Neural cell (in vitro differentiated cells): ENCODE results near the gene NXPE1. TPM values are rescaled to one million over a fixed set of nuclear protein-coding genes. Genes with fewer than 3 reads are reported as not detected.
"Not testable (repeated sequence)": the region's sequence is repeated elsewhere in the genome, so short reads cannot be mapped to it uniquely, and the experiment has no call there.

Experiments used
- H2AFZ ChIP-seq: fragments of 200-600, 300-800 bp; sonication (generic), shearing (Covaris generic); 2 replicates; pipeline ENCODE4 v1.6.0; 2014; ENCODE audit warnings: low read depth, mild to moderate bottlenecking, antibody characterized with exemption, low read length, moderate library complexity
- H3F3A ChIP-seq: fragments of 200-600 bp; shearing (Covaris generic); 2 replicates; pipeline ENCODE4 v1.6.1; 2016; ENCODE audit warnings: mild to moderate bottlenecking, moderate library complexity, mixed read lengths, antibody characterized with exemption, low read length; ENCODE audit not compliant: insufficient read depth, poor library complexity, severe bottlenecking
- H3K27ac ChIP-seq: fragments of 200-600, 300-800 bp; sonication (generic), shearing (Covaris generic); 2 replicates; pipeline ENCODE4 v1.5.1; 2014; ENCODE audit warnings: mild to moderate bottlenecking, low read length, moderate library complexity
- H3K27me3 ChIP-seq: fragments of 300-800, 200-600 bp; sonication (generic), shearing (Covaris generic); 2 replicates; pipeline ENCODE4 v1.6.0; 2014; ENCODE audit warnings: mild to moderate bottlenecking, low read depth, low read length, moderate library complexity; ENCODE audit not compliant: insufficient read depth
- H3K36me3 ChIP-seq: fragments of 300-800, 200-600 bp; sonication (generic), shearing (Covaris generic); 2 replicates; pipeline ENCODE4 v1.5.1; 2014; ENCODE audit warnings: mild to moderate bottlenecking, antibody characterized with exemption, low read length, moderate library complexity; ENCODE audit not compliant: insufficient read depth
- H3K4me2 ChIP-seq: fragments of 300-800, 200-600 bp; sonication (generic), shearing (Covaris generic); 2 replicates; pipeline ENCODE4 v1.6.0; 2014; ENCODE audit warnings: mild to moderate bottlenecking, low read length
- H3K4me3 ChIP-seq: fragments of 300-800, 200-600 bp; sonication (generic), shearing (Covaris generic); 2 replicates; pipeline ENCODE4 v1.5.1; 2014; ENCODE audit warnings: mild to moderate bottlenecking, low read length, moderate library complexity
- H3K79me2 ChIP-seq: fragments of 200-600 bp; shearing (Covaris generic); replicated peaks from 2 replicates; pipeline ENCODE4 v1.6.0; 2014; ENCODE audit warnings: mild to moderate bottlenecking, low read length, moderate library complexity; ENCODE audit not compliant: insufficient read depth
- H3K9ac ChIP-seq: fragments of 300-800, 200-600 bp; sonication (generic), shearing (Covaris generic); 2 replicates; pipeline ENCODE4 v1.6.1; 2016; ENCODE audit warnings: mild to moderate bottlenecking, low read length, mixed read lengths
- H3K9me2 ChIP-seq: fragments of 200-600 bp; shearing (Covaris generic); 2 replicates; pipeline ENCODE4 v1.6.1; 2016; ENCODE audit warnings: mild to moderate bottlenecking, low read length, mixed read lengths; ENCODE audit not compliant: insufficient read depth
- H3K9me3 ChIP-seq: fragments of 200-600, 300-800 bp; sonication (generic), shearing (Covaris generic); 2 replicates; pipeline ENCODE4 v1.6.1; 2016; ENCODE audit warnings: mild to moderate bottlenecking, mixed run types, low read length, moderate library complexity, mixed read lengths
- H4K20me1 ChIP-seq: fragments of 200-600 bp; shearing (Covaris generic); 2 replicates; pipeline ENCODE4 v1.6.1; 2016; ENCODE audit warnings: mild to moderate bottlenecking, mixed run types; ENCODE audit not compliant: insufficient read depth
- CTCF ChIP-seq: fragments of 450-650 bp; IDR thresholded peaks from 2 replicates; pipeline ENCODE4 v1.5.1; 2014; ENCODE audit warnings: antibody characterized with exemption, mild to moderate bottlenecking, moderate library complexity; ENCODE audit not compliant: poor library complexity, severe bottlenecking
- EP300 ChIP-seq: fragments of 450-650 bp; conservative IDR thresholded peaks from 2 replicates; pipeline ENCODE4 v1.6.1; 2014; ENCODE audit warnings: antibody characterized with exemption, mild to moderate bottlenecking, moderate library complexity; ENCODE audit not compliant: poor library complexity, severe bottlenecking
- EZH2 ChIP-seq: fragments of 200-600, 300-800 bp; shearing (Covaris generic), sonication (generic); IDR thresholded peaks from 2 replicates; pipeline ENCODE4 v1.6.1; 2014; ENCODE audit warnings: antibody characterized with exemption, low read length, borderline replicate concordance, mild to moderate bottlenecking; ENCODE audit not compliant: insufficient read depth, poor library complexity, severe bottlenecking
- MXI1 ChIP-seq: fragments of 450-650 bp; conservative IDR thresholded peaks from 2 replicates; pipeline ENCODE4 v1.6.1; 2014; ENCODE audit warnings: antibody characterized with exemption, mild to moderate bottlenecking; ENCODE audit not compliant: poor library complexity, severe bottlenecking
- POLR2AphosphoS5 ChIP-seq: IDR thresholded peaks from 2 replicates; pipeline ENCODE4 v1.6.1; 2012
- RAD21 ChIP-seq: fragments of 450-650 bp; conservative IDR thresholded peaks from 2 replicates; pipeline ENCODE4 v1.6.1; 2014; ENCODE audit warnings: antibody characterized with exemption, mild to moderate bottlenecking, moderate library complexity
- REST ChIP-seq: IDR thresholded peaks from 2 replicates; pipeline ENCODE4 v1.6.1; 2012; ENCODE audit warnings: borderline replicate concordance
- SMC3 ChIP-seq: fragments of 450-650 bp; conservative IDR thresholded peaks from 2 replicates; pipeline ENCODE4 v1.6.1; 2014; ENCODE audit warnings: antibody characterized with exemption, mild to moderate bottlenecking, moderate library complexity; ENCODE audit not compliant: poor library complexity
- TAF1 ChIP-seq: IDR thresholded peaks from 2 replicates; pipeline ENCODE4 v1.6.1; 2012; ENCODE audit warnings: low read depth
- polyA plus RNA-seq: library from polyadenylated mRNA; depleted of rRNA; stranded (reverse); fragments of >200 nt; gene quantifications from 2 replicates; pipeline ENCODE4 v1.2.3, GENCODE V29; 2014

NXPE1 gene
- polyA plus RNA-seq, 1 donor from 2014 or later: not detected

GRCh38 chr11:114603151-114603550 lies 43.5 kb upstream of the NXPE1 start:
- not testable (repeated sequence) for H3K27me3 ChIP-seq, H3K9ac ChIP-seq, H3K36me3 ChIP-seq, H3K27ac ChIP-seq, H2AFZ ChIP-seq, H3K79me2 ChIP-seq, H3K9me2 ChIP-seq, H3F3A ChIP-seq, H4K20me1 ChIP-seq, H3K4me3 ChIP-seq, H3K4me2 ChIP-seq
- peak; percentile 49 for TF ChIP-seq EP300
- peaks cover 15% of the 10 kb centered on the region for H3K9me3 ChIP-seq

- TF ChIP-seq TAF1: no peak
- no peak for TF ChIP-seq POLR2AphosphoS5
- no peak for TF ChIP-seq EZH2
- TF ChIP-seq SMC3: no peak
- no peak for TF ChIP-seq EP300
- no peak overlapping the region for H3K4me2 ChIP-seq
- H3K9me3 ChIP-seq: no peaks in the 10 kb centered on the region
- no peaks in the 10 kb centered on the region for H3K9me2 ChIP-seq
- H3F3A ChIP-seq: no peaks in the 10 kb centered on the region
- no peaks in the 10 kb centered on the region for H3K27me3 ChIP-seq
- no peak overlapping the region for H3K9ac ChIP-seq
- H4K20me1 ChIP-seq: no peaks in the 10 kb centered on the region
- no peaks in the 10 kb centered on the region for H3K36me3 ChIP-seq
- H2AFZ ChIP-seq: no peak overlapping the region
- H3K27ac ChIP-seq: no peak overlapping the region
- no peaks in the 10 kb centered on the region for H3K79me2 ChIP-seq
- H3K4me3 ChIP-seq: no peak overlapping the region
Observed at GRCh38 chr11:114598461-114598860, 38.8 kb upstream of the NXPE1 start.

- no peaks in the 10 kb centered on the region for H3K79me2 ChIP-seq
- no peak overlapping the region for H3K4me3 ChIP-seq
- no peak overlapping the region for H3K4me2 ChIP-seq
- no peak overlapping the region for H3K27ac ChIP-seq
- no peak overlapping the region for H3K9ac ChIP-seq
- no peak for TF ChIP-seq MXI1
- TF ChIP-seq CTCF: no peak
- no peak for TF ChIP-seq SMC3
- TF ChIP-seq RAD21: no peak
- TF ChIP-seq TAF1: no peak
- TF ChIP-seq REST: no peak
- TF ChIP-seq EP300: no peak
- TF ChIP-seq POLR2AphosphoS5: no peak
- H2AFZ ChIP-seq: no peak overlapping the region
- no peaks in the 10 kb centered on the region for H3K9me3 ChIP-seq
- H3F3A ChIP-seq: no peaks in the 10 kb centered on the region
- H3K27me3 ChIP-seq: no peaks in the 10 kb centered on the region
- H3K9me2 ChIP-seq: no peaks in the 10 kb centered on the region
- H3K36me3 ChIP-seq: no peaks in the 10 kb centered on the region
- no peaks in the 10 kb centered on the region for H4K20me1 ChIP-seq
Observed at GRCh38 chr11:114596175-114596919, 36.7 kb upstream of the NXPE1 start.
